HG03354 (cell line): ENCODE results near the gene JMJD6.

Source experiments
- ATAC-seq: cut with Tn5 transposase; IDR thresholded peaks from one replicate; pipeline ENCODE4 v1.9.1; 2021; ENCODE audit warnings: mild to moderate bottlenecking; ENCODE audit not compliant: unreplicated experiment, poor library complexity, severe bottlenecking

JMJD6 gene

DNA sequence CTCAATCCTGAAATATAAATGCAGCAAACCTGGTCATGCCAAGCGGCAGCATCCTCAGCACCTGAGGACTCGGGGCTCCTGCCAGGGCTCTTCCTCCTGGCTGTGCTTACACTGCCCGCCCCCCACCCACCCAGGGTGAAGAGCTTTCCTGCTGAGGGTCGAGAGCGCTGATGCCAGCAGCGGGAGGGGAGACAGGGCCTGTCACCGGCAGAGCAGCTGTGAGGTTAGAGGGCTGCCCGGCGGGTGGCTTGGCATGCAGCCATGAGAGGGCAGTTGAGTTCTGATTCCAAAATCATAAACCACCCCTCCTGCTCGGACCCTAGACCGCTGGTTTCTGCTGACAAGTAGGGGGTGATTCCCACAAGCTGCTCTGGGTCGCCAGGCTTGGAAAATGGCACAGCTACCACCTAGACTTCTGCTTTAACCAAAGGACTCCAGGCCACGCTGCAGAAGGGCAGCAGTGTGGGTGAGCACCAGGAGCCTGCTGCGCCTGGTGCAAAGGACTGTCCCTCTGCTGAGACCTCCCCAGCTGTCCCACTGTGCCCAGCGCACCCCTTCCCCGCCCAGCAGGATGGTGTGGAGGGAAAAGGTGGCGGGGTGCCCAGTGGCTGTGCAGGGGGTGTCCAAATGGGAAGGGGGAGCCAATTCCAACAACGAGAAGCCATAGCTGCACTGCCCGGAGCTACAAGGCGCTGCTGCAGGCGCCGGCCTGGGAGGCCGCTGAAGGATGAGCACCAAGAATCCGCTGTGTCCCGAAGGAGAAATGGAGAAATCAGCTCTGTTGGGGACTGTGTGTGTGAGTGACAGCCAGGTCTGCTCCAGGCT lies 42.3 kb downstream of the JMJD6 start:
- no peak for ATAC-seq

DNA sequence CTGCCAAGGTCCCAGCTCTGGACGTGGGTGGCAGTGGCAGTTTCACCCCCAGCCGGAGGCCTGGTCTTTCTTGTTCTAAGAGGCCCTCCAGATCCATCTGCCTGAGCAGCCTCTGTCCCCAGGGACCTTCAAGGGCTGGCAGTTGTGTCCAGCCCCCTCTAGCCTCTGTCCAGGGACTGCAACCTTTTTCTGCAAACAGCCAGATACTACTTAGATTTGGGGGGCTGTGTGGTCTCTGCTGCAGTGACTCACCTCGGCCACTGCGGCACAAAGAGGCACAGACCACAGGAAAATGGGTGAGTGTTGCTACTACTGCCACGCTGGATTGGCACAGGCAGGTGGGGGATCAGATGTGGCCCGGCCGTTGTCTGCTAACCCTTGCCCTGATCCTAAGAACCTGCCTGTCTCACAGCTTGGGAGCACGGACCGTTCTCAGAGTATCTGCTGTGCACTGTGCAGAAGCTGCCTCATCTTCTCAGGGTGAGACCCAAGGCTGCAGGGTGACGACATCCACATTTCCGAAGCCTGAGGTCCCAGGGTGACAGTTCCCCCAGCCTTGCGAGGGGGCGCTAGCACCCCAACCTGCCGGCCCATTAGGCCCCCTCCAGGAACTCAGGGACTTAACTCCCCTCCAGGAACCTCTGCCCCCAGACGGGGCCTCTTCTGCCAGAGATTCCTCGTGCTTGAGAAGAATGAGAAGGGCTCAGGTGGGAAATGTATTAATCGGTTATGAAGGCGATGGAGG lies 43.2 kb downstream of the JMJD6 start:
- ATAC-seq = no peak

DNA sequence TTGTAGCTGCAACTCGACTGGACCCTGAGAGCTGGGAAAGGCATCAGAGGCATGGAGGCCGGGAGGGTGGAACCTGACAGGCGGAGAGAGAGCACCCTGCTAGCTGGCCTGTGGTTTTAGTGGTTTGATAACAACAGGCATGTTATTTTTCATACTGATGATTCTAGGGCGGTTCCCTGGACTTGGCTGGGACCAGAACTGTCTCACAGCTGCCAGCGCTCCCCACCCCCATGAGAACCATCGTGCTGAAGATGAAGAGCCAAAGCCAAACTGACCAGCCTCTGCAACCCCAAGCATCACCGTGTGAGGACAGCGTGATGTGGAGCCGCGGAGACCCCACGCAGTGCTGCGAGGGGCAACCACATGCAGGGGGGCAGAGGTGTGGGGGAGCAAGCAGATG lies 44.1 kb downstream of the JMJD6 start:
- no peak for ATAC-seq

DNA sequence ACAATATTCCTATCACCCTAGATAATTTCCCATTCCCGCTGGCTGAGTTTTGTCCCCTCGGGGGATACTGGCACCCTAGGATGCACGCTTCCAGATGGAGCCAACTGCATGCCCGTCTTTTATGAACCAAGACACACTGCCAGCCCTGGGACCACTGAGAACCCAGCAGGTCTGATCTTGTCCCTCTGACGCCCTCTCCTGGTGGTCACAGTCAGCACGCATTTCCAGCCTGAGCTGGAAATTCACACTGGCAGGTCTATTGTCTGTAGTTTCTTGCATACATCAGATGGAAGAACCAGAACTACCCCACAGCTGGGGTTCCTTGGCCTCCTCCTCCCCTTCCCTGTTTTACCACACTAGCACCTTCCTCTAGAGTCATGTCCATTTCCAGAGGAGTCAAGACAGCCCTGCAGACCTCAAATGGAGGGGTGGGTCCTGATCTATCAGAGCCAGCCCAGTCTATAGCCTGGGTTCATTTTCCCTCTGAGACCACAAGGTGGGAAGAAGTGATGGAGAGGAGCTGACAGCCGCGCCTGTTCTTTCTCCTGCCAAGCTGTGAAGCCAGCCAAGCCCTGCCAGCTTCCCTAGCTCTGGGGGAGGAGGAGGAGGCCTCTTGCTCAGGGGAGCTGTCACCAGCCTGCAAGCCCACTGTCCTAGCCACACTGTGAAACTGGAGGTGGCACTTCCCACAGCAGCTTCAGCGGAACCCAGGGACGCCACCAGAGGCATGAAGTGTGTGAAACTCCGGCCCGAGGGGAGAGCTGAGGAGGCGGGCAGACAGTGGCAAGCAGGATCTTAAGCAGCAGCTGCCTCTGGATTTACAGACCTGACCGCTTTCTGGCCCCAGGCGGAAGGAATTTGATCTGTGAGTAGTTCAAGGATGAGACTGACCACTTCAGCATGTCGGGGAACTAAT lies 44.9 kb downstream of the JMJD6 start:
- no peak for ATAC-seq

DNA sequence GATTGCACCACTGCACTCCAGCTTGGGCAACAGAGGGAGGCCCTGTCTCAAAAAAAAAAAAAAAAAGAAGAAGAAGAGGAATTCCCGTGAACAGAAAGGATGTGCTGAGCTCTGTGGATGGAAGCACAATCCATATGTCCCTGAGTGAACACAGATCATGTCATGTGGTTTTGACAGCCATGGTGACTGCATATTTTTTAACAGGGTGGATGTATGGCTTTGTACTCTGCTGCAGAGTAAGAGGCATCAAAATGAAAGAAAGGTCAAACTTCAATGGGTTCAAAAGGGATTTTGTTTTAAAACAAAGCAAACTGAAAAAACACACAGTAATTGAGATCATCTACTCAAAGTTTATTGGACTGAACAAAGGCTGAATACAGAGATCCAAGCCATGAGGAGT lies 47.2 kb downstream of the JMJD6 start:
- ATAC-seq = no peak

DNA sequence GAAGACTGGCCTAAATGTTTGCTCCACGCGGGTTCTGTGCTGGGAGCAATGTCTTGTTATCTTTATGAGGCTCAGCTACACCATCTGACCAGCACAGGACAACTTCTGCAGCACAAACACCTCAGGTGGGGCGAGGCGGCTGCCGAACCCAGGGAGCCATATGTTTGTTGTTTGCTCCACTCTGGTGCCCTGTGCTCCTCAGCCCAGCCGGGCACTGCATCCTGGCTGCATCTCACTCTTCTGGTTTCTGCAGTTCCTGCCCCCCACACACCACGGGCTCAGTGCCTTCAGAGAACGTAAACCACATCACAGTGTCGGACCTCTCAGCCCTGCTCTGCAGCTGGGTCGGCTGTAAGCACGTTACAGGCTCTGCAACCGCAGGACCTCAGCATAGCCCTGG lies 48.1 kb downstream of the JMJD6 start:
- no peak for ATAC-seq

DNA sequence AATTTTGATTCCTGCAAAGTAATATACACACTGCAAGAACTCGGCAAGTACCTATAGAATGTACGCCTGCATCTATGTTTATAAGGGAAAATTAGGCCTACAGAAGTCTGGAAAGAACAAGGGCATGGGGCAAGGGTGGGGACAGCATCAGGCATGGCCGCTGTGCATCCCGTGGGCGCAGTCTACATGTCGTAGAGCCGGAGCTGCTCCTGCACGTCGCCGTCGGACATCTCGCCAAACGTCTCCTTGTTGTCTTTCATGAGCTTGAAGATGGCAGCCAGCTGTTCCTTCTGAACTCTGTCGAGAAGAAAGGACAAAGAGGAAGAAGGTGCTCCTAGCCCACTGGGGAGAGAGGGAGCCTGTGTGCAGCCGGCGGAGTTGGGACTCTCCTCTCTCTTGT lies 49.0 kb downstream of the JMJD6 start:
- ATAC-seq = no peak

DNA sequence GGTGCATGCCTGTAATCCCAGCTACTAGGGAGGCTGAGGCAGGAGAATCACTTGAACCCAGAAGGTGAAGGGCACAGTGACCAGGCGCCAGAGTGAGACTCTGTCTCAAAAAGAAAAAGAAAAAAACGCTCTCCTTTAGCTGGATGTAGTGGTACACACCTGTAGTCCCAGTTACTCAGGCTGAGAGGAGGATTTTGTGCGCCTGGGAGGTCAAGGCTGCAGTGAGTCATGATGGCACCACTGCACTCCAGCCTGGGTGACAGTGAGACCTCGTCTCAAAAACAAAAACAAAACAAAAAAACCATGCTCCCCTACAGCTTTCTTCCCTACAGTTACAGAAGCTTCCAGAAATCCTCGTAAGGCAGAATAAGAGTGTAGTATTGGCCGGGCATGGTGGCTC lies 49.8 kb downstream of the JMJD6 start:
- ATAC-seq = no peak

DNA sequence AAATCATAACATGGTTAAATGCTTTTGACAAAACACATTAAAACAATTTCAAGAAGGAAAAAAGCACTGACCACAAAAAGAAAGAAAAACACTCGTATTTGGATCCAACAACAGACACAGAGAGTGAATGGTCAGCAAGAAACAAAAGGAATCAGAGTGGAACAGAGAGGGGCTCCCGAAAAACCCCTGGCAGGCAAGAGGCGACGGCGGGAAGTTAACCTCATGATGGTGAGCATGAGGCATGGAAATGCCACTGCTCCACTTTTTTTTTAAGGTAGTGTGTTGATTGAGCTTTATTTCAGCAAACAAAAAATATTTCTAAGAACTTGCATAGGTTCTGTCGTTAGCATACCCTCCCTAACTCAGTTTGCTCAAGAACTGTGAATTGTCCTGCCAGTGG lies 50.8 kb downstream of the JMJD6 start:
- ATAC-seq = no peak

DNA sequence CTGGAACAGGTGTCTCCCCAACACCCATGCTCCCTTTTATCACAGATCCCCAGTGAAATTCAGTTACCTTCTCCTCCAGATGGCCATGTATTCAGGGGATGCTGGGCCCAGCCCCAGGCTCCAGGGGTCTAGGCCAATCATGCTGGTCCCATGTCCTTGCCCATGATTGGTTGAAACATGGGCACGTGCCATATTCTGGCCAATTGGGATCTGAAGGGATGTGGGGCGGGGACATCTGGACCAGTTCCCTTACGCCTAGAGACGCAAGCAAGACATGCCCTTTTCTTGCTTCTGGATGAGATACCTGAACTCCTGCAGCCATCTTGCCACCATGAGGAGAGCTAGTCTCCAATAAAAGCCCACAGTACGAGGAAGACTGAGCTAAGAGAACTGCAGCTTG lies 51.8 kb downstream of the JMJD6 start:
- no peak for ATAC-seq

DNA sequence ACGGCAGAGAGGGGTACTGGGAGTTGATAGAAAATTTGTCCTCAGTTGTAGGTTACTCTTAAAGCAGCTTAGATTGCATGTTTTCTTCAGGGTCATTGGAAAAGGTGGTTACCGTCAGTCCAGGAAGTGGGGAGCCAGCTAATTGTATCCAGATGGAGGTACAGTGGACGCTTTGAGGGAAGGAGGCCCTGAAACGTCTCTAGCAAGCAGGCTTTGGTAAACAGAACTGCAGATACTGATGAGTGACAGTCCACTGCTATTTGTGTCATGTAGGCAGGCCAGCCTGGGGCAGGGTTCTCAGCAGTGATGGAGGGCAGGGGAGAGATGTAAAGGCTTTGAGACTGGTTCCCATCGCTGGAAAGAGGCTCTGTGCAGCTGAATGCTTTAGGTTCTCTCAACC lies 52.7 kb downstream of the JMJD6 start:
- no peak for ATAC-seq

DNA sequence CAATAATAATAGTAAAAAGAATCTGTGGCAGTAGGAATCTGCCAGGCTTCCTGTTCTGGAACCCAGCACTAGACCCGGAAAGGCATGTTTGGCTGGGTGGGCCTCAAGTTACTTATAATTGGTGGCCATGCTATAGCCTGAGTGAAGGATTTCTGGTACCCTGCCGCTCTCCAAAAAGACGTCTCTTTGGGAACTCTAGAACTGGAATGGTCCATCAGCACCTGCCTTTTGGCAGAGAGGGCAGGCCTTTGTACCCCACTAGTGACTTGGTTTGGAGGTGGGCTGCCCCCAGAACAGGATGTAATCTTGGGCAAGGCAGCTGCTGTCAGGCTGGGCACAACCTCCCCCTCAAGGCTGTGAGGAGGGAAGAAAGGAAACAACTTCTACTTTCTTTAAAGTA lies 53.5 kb downstream of the JMJD6 start:
- no peak for ATAC-seq

DNA sequence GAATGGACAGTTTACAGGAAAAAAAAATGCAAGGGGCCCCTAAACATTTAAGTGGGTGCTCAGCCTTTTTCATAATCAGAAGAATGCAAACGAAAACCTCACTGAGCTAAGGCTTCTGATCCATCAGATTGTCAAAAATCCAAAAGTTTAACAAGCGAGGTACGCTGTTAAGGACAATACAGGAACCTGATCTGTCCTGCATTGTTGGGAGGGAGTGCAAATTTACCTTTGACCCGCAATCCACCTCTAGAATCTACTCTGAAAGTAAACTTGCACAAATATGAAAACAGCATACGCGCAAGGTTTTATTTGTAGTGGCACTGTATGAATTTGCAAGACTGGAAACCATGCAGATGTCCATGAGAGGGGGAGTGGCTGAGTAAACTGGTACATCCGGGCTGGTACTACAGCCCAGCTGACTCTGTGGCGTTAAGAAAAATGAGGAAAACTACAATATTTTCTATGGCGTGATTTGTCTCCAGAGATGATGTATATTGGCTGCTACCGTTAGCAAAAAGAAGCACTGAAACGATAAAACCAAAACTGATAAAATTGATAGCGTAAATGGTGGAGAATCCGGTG lies 54.0 kb downstream of the JMJD6 start:
- no peak for ATAC-seq

DNA sequence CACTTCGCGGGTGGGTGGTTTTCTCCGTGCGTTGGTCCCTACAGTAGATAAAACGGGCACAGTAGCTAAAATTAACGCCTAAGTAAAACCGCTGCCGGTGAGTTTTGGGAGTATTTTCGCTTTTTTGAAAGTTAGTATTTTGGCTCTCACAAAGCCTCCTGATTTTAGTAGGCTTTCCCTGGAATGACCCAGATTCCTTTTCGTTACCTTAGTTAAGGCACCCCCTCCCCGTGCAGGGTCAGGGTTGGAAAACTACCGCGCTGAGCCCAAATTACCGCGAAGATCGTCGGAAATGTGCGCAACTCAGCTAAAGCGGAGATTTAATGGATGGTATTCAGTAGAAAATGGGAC lies 54.5 kb downstream of the JMJD6 start:
- ATAC-seq = no peak

DNA sequence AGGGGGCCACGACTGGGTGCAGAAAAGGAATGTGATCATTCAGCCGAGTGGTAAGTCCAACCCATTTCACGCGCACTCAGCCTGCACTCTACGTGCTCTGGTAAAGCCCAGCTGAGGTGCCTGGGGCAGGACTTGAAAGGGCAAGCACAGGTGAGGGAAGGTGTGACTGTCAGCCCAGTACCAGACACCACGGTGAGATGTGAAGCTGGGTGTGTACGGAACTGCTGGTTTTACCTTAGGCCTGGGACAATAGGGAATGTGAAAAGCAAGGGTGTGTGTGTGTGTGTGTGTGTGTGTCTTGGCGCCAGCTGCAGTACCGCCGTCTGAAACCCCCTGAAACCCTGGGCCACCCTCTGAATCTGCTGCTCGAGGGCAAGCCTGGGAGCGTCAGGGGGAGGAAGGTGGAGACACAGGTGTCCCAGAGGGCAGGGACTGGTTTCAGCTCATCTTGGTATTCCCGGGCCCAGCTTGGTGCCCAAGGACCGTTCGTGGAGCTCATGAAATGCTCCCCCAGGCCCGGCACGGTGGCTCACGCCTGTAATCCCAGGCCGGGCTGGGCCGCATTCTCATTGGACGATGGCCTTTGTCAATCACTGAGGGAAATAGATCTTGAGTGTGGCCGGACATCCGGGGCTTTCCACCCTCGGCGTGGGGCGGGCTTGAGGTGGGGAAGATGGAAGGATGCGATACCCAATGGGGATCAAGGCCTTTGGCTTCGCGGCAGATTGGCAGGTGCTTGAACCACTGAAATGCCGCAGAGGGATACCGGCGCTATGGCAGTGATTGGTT lies 55.1 kb downstream of the JMJD6 start:
- ATAC-seq = peak; percentile 99

DNA sequence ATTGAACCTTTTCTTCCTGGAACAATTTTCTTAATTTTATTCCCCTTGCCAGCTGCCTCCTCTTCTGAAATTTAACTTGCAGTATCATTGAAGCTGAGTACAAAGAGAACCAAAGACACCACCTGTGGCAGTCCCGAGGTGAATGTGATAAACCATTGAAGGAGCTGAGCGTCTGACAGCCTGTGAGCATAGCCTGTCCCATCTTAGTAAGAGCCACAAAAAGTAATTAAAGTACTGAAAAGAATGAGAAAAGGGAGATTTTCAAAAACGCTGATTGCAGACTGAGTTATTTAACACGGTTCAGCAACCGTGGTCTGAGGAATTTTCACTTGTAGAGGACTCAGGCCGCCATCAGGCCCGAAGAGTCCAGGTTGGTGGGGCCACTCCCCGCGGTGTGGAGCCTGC lies 55.7 kb downstream of the JMJD6 start:
- ATAC-seq = no peak

DNA sequence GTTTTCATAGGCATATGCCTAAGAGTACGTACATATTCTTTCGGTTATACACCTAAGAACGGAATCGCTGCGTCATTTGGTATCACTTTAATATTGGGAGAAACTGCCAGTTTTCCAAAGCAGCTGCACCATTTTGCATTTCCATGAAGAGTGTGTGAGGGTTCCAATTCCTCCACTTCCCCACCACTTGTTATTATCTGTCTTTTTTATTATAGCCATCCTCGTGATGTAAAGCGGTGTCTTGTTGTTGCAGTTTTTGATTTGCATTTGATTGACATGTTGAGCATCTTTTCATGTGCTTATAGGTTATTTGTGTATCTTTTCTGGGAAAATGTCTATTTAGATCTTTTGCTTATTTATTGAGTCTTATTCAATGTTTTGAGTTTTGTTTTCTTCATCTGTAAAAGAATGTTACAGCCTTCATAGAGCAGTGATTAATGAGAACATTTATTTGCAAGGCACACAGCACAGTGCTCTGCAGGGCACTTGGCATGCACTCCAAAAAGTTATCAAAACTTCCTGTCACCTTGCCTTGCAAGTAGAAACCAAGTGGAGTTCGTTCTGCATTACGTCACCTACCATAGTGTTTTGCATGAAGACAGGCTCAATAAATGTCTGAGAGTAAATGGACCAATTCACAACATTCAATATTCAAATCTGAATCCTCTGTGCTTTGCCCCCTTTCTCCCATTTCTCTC lies 56.2 kb downstream of the JMJD6 start:
- no peak for ATAC-seq
